RWPE2 (cell line): ENCODE results near the gene CNIH2.
A peak's percentile ranks its signal among the peaks of the same experiment; 100 is the strongest.

ENCODE experiments used
- ATAC-seq: fragments of 200-7000 bp; cut with Tn5 transposase; 3 replicates; pipeline ENCODE4 v1.9.1; 2021; ENCODE audit warnings: low read depth
- DNase-seq: peaks from one replicate; pipeline ENCODE4 v3.0.0-alpha.2; 2020; ENCODE audit warnings: low spot score
- H3K27ac ChIP-seq: fragments of 450-650 bp; 2 replicates; pipeline ENCODE4 v1.5.1; 2017; ENCODE audit warnings: mild to moderate bottlenecking; ENCODE audit not compliant: poor library complexity, severe bottlenecking
- H3K27me3 ChIP-seq: fragments of 250-450 bp; sonication (Bioruptor Pico); 2 replicates; pipeline ENCODE4 v1.5.1; 2021; ENCODE audit warnings: mild to moderate bottlenecking, moderate library complexity; ENCODE audit not compliant: insufficient read depth, poor library complexity, severe bottlenecking
- H3K36me3 ChIP-seq: fragments of 250-450 bp; sonication (Bioruptor Pico); 2 replicates; pipeline ENCODE4 v1.5.1; 2020; ENCODE audit warnings: low read depth, mild to moderate bottlenecking, moderate library complexity
- H3K4me1 ChIP-seq: fragments of 250-450 bp; sonication (Bioruptor Pico); 2 replicates; pipeline ENCODE4 v1.5.1; 2021; ENCODE audit warnings: mild to moderate bottlenecking, moderate library complexity; ENCODE audit not compliant: insufficient read depth, poor library complexity, severe bottlenecking
- H3K4me3 ChIP-seq: fragments of 250-450 bp; sonication (Bioruptor Pico); 2 replicates; pipeline ENCODE4 v1.5.1; 2021; ENCODE audit warnings: mild to moderate bottlenecking, moderate library complexity; ENCODE audit not compliant: severe bottlenecking
- H3K9me3 ChIP-seq: fragments of 250-450 bp; sonication (Bioruptor Pico); 2 replicates; pipeline ENCODE4 v1.5.1; 2021; ENCODE audit warnings: mild to moderate bottlenecking, moderate library complexity; ENCODE audit not compliant: severe bottlenecking
- CTCF ChIP-seq: fragments of 450-650 bp; IDR thresholded peaks from one replicate; pipeline ENCODE4 v1.5.1; 2017; ENCODE audit warnings: mild to moderate bottlenecking, moderate library complexity; ENCODE audit not compliant: poor library complexity, severe bottlenecking

Gene CNIH2

GRCh38 chr11:66289548-66290329, 11.8 kb downstream of the CNIH2 start:
- peaks cover 7% of the 10 kb centered on the region for H3K4me1 ChIP-seq
- H3K4me3 ChIP-seq = peak overlapping the region; percentile 78
- peak; percentile 41 for ATAC-seq
- no peaks in the 10 kb centered on the region for H3K9me3 ChIP-seq
- peaks cover 31% of the 10 kb centered on the region for H3K27me3 ChIP-seq
- DNase-seq = peak; percentile 86
- H3K27ac ChIP-seq = peak overlapping the region; percentile 61
- TF ChIP-seq CTCF = no peak
- peaks cover 5% of the 10 kb centered on the region; the same call in 1 of the 2 replicates for H3K36me3 ChIP-seq

DNA sequence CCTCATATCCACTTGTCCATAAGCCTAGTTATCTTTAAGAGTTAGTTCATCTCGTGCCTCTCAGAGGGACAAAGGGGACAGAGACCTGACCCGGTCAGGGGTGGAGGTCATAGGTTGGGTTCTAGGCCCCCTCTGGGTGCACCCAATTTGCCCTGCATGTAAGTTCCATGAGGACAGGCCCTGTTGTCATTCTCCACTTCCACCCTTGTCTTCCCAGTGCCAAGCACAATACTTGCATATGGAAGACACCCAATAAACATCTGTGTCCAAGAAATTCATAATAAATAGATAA, 12.3 kb downstream of the CNIH2 start:
- no peak for DNase-seq
- H3K4me3 ChIP-seq = no peak overlapping the region

GRCh38 chr11:66291303-66291705, 13.3 kb downstream of the CNIH2 start:
- Histone ChIP-seq H3K27ac (no peak overlapping the region), H3K27me3 (peaks cover 35% of the 10 kb centered on the region), H3K9me3 (no peaks in the 10 kb centered on the region), H3K36me3 (no peaks in the 10 kb centered on the region; the same call in 1 of the 2 replicates), H3K4me1 (peaks cover 7% of the 10 kb centered on the region), H3K4me3 (peak overlapping the region; percentile 36)
- ATAC-seq = no peak
- DNase-seq = no peak
- TF ChIP-seq CTCF = no peak

More for the DNA sequence above, 12.3 kb downstream of the CNIH2 start:
- no peak overlapping the region for H3K27ac ChIP-seq
- no peak for ATAC-seq
- peaks cover 35% of the 10 kb centered on the region for H3K27me3 ChIP-seq
- H3K4me1 ChIP-seq = peaks cover 7% of the 10 kb centered on the region
- H3K9me3 ChIP-seq = no peaks in the 10 kb centered on the region
- H3K36me3 ChIP-seq = no peaks in the 10 kb centered on the region; the same call in 1 of the 2 replicates
- TF ChIP-seq CTCF = no peak

DNA sequence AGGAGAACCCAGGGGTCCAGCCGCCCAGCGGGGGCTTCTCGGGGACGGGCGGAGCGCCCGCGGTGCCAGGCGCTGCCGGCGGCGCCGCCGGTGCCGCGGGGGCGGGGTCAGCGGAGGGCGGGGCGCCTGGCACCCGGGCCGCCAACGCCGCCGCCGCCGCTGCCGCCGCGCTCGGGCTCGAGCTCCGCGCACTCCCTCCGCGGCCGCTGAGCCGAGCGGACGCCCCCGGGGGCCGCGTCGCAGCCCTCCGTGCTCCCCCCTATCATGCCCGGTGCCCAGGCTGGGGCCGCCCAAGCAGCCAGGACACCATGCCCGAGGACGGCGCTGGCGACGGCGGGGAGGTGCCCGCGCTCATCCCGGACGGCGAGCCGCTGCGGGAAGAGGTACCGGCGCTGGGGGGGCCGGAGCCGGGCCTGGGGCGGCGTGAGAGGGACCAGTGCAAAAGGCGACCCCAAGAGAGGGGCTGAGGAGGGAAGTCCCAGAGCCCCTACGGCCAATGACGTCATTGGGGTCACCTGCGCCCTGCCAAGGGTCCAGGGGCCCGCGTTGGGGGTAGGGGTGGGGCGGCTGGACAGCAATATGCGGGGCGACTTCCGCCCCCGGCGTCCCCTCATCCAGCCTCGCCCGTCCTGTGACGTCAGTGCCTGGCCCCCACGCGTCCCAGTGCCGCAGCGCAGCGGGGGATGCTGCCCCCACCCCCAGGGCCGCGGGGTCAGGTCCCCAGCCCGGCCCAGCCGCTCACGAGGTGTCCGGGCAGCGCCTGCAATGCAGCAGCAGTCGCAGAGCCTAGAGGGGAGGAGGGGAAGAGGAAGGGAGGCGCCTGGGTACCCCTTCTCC, 13.9 kb downstream of the CNIH2 start, which contains the start of gene TMEM151A:
TMEM151A (plus strand) TSS at position 189 of the 837 bp plus-strand sequence; CDS start at position 309, 120 bp downstream.
- peak within 1 kb of the TSS; percentile 36 for H3K4me3 ChIP-seq
- DNase-seq = no peak
- peaks cover 35% of the 10 kb centered on the region for H3K27me3 ChIP-seq
- no peak for ATAC-seq
- H3K27ac ChIP-seq = no peak within 1 kb of the TSS
- peaks cover 7% of the 10 kb centered on the region for H3K4me1 ChIP-seq
- H3K9me3 ChIP-seq = no peaks in the 10 kb centered on the region
- TF ChIP-seq CTCF = no peak
- H3K36me3 ChIP-seq = no peaks in the 10 kb centered on the region
